ENCODE results near the gene DCC.

Gene DCC

GRCh38 chr18:52339891-52340371 lies at the start of gene DCC:
Gene DCC, plus strand, starts transcription at chr18:52340197. Its CDS starts 591 bp downstream, at chr18:52340788.
- H3K4me3 ChIP-seq (ENCODE audit: low read depth, low read length): peak within 1 kb of the TSS; percentile 42

GRCh38 chr18:52310651-52311050 lies 29.3 kb upstream of the DCC start:
- no peak overlapping the region for H3K4me3 ChIP-seq (ENCODE audit: low read depth, low read length)

GRCh38 chr18:52311331-52311730 lies 28.7 kb upstream of the DCC start:
- H3K4me3 ChIP-seq (ENCODE audit: low read depth, low read length): no peak overlapping the region

GRCh38 chr18:52312346-52312745 lies 27.7 kb upstream of the DCC start:
- H3K4me3 ChIP-seq (ENCODE audit: low read depth, low read length): no peak overlapping the region

GRCh38 chr18:52313213-52313612 lies 26.8 kb upstream of the DCC start:
- no peak overlapping the region for H3K4me3 ChIP-seq (ENCODE audit: low read depth, low read length)

GRCh38 chr18:52319424-52319983 lies 20.5 kb upstream of the DCC start:
- no peak overlapping the region for H3K4me3 ChIP-seq (ENCODE audit: low read depth, low read length)

- no peak overlapping the region for H3K4me3 ChIP-seq (ENCODE audit: low read depth, low read length)
These were observed 17.7 kb upstream of the DCC start for GRCh38 chr18:52322307-52322706.

GRCh38 chr18:52323802-52324201 lies 16.2 kb upstream of the DCC start:
- no peak overlapping the region for H3K4me3 ChIP-seq (ENCODE audit: low read depth, low read length)

- no peak overlapping the region for H3K4me3 ChIP-seq (ENCODE audit: low read depth, low read length)
These were observed 14.0 kb upstream of the DCC start for GRCh38 chr18:52325997-52326396.

- no peak overlapping the region for H3K4me3 ChIP-seq (ENCODE audit: low read depth, low read length)
These were observed 6.1 kb upstream of the DCC start for GRCh38 chr18:52333860-52334259.

- H3K4me3 ChIP-seq (ENCODE audit: low read depth, low read length): no peak overlapping the region
These were observed 5.7 kb upstream of the DCC start for GRCh38 chr18:52334307-52334706.

GRCh38 chr18:52334896-52335295 lies 5.1 kb upstream of the DCC start:
- no peak overlapping the region for H3K4me3 ChIP-seq (ENCODE audit: low read depth, low read length)

GRCh38 chr18:52337276-52337675 lies 2.7 kb upstream of the DCC start:
- no peak overlapping the region for H3K4me3 ChIP-seq (ENCODE audit: low read depth, low read length)

- peak overlapping the region; percentile 42 for H3K4me3 ChIP-seq (ENCODE audit: low read depth, low read length)
These were observed 557 bp downstream of the DCC start for GRCh38 chr18:52340406-52341102.

GRCh38 chr18:52341103-52341432 lies 1.1 kb downstream of the DCC start:
- peak overlapping the region; percentile 4 for H3K4me3 ChIP-seq (ENCODE audit: low read depth, low read length)

GRCh38 chr18:52341608-52342381 lies 1.8 kb downstream of the DCC start:
- H3K4me3 ChIP-seq (ENCODE audit: low read depth, low read length): peak overlapping the region; percentile 43

GRCh38 chr18:52342456-52342855 lies 2.5 kb downstream of the DCC start:
- H3K4me3 ChIP-seq (ENCODE audit: low read depth, low read length): no peak overlapping the region

- H3K4me3 ChIP-seq (ENCODE audit: low read depth, low read length): no peak overlapping the region
These were observed 3.1 kb downstream of the DCC start for GRCh38 chr18:52343138-52343537.

- no peak overlapping the region for H3K4me3 ChIP-seq (ENCODE audit: low read depth, low read length)
These were observed 3.8 kb downstream of the DCC start for GRCh38 chr18:52343731-52344340.

GRCh38 chr18:52344881-52345280 lies 4.9 kb downstream of the DCC start:
- H3K4me3 ChIP-seq (ENCODE audit: low read depth, low read length): no peak overlapping the region

- no peak overlapping the region for H3K4me3 ChIP-seq (ENCODE audit: low read depth, low read length)
These were observed 5.4 kb downstream of the DCC start for GRCh38 chr18:52345428-52345827.

- H3K4me3 ChIP-seq (ENCODE audit: low read depth, low read length): no peak overlapping the region
These were observed 8.2 kb downstream of the DCC start for GRCh38 chr18:52348209-52348608.
